GM21717 (cell line): ENCODE results near the gene SAMD5.

Source experiments
- ATAC-seq: cut with Tn5 transposase; IDR thresholded peaks from one replicate; pipeline ENCODE4 v1.9.1; 2021; ENCODE audit warnings: mild to moderate bottlenecking, moderate library complexity; ENCODE audit not compliant: unreplicated experiment

Gene SAMD5

GRCh38 chr6:147564556-147564955 lies 56.1 kb downstream of the SAMD5 start:
- no peak for ATAC-seq

- no peak for ATAC-seq
These were observed 57.9 kb downstream of the SAMD5 start for GRCh38 chr6:147566244-147566898.

GRCh38 chr6:147567141-147567805 lies 58.8 kb downstream of the SAMD5 start:
- ATAC-seq = no peak

- ATAC-seq = no peak
These were observed 61.3 kb downstream of the SAMD5 start for GRCh38 chr6:147569788-147570187.

GRCh38 chr6:147570681-147571080 lies 62.2 kb downstream of the SAMD5 start:
- no peak for ATAC-seq

- no peak for ATAC-seq
These were observed 69.0 kb downstream of the SAMD5 start for GRCh38 chr6:147577488-147577887.

- ATAC-seq = no peak
These were observed 69.7 kb downstream of the SAMD5 start for GRCh38 chr6:147578159-147578558.

- ATAC-seq = no peak
These were observed 70.4 kb downstream of the SAMD5 start for GRCh38 chr6:147578883-147579282.

- no peak for ATAC-seq
These were observed 71.2 kb downstream of the SAMD5 start for GRCh38 chr6:147579667-147580066.

GRCh38 chr6:147582991-147583390 lies 74.5 kb downstream of the SAMD5 start:
- no peak for ATAC-seq

GRCh38 chr6:147585256-147585655 lies 76.8 kb downstream of the SAMD5 start:
- no peak for ATAC-seq

- ATAC-seq = no peak
These were observed 77.6 kb downstream of the SAMD5 start for GRCh38 chr6:147586044-147586443.

GRCh38 chr6:147587907-147588306 lies 79.4 kb downstream of the SAMD5 start:
- no peak for ATAC-seq

GRCh38 chr6:147588469-147588868 lies 80.0 kb downstream of the SAMD5 start:
- no peak for ATAC-seq

- no peak for ATAC-seq
These were observed 81.3 kb downstream of the SAMD5 start for GRCh38 chr6:147589739-147590250.

- no peak for ATAC-seq
These were observed 87.5 kb downstream of the SAMD5 start for GRCh38 chr6:147595961-147596360.

GRCh38 chr6:147603392-147604081 lies 95.0 kb downstream of the SAMD5 start:
- ATAC-seq = no peak

GRCh38 chr6:147604373-147604772 lies 95.9 kb downstream of the SAMD5 start:
- no peak for ATAC-seq

GRCh38 chr6:147611992-147612391 lies 103.5 kb downstream of the SAMD5 start:
- ATAC-seq = no peak

GRCh38 chr6:147614501-147614900 lies 106.0 kb downstream of the SAMD5 start:
- no peak for ATAC-seq

- ATAC-seq = no peak
These were observed 107.4 kb downstream of the SAMD5 start for GRCh38 chr6:147615659-147616456.
